Neural crest cell (in vitro differentiated cells): ENCODE results near the gene GALNTL6. TPM values are rescaled to one million over a fixed set of nuclear protein-coding genes. Genes with fewer than 3 reads are reported as not detected.

ENCODE experiments used
- DNase-seq: peaks from one replicate; pipeline ENCODE4 v3.0.0; 2021; ENCODE audit warnings: low read depth, mixed read lengths, low spot score
- H3K27ac Mint-ChIP-seq: one replicate; pipeline ENCODE4 v1.8.0; 2021; ENCODE audit warnings: mild to moderate bottlenecking, mixed read lengths; ENCODE audit not compliant: unreplicated experiment
- H3K27me3 Mint-ChIP-seq: 2 replicates; pipeline ENCODE4 v1.8.0; 2021; ENCODE audit warnings: low read depth, mild to moderate bottlenecking, mixed read lengths
- H3K36me3 Mint-ChIP-seq: 2 replicates; pipeline ENCODE4 v1.8.0; 2021; ENCODE audit warnings: low read depth, mild to moderate bottlenecking, mixed read lengths
- H3K4me1 Mint-ChIP-seq: 2 replicates; pipeline ENCODE4 v1.8.0; 2021; ENCODE audit warnings: mixed read lengths
- H3K4me3 Mint-ChIP-seq: one replicate; pipeline ENCODE4 v1.8.0; 2021; ENCODE audit warnings: mild to moderate bottlenecking, mixed read lengths
- H3K9me3 Mint-ChIP-seq: 2 replicates; pipeline ENCODE4 v1.8.0; 2021; ENCODE audit warnings: mixed read lengths
- total RNA-seq: library from RNA; stranded (reverse); gene quantifications from 2 replicates; pipeline ENCODE4 v1.2.1, GENCODE V29; 2021
- TF ChIP-seq, protein P1 (sequence below): fragments of 200-600 bp; sonication (generic); conservative IDR thresholded peaks from 2 replicates; pipeline ENCODE4 v1.5.0; 2021; ENCODE audit warnings: antibody characterized with exemption, mild to moderate bottlenecking

Gene GALNTL6
- total RNA-seq, 1 donor from 2014 or later, result 0.07 TPM

DNA sequence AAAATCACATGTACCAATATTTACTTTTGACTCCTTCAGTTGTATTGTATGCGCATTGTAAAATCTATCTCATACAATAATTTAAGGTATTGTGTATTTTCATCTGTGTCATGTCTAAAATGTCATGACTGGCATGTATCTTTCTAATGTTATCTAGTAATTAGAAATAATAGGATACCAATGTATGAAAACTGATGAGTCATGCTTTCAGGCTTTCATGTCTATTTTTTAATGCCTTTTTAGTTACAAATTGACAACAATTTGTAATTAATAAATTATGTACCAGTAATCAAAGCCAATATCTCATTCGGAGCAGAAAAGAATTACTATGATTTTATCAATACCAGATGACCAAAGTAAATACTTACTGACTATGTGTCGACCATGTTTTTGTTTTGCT, 107.7 kb downstream of the GALNTL6 start:
- TF ChIP-seq, protein P1, sequence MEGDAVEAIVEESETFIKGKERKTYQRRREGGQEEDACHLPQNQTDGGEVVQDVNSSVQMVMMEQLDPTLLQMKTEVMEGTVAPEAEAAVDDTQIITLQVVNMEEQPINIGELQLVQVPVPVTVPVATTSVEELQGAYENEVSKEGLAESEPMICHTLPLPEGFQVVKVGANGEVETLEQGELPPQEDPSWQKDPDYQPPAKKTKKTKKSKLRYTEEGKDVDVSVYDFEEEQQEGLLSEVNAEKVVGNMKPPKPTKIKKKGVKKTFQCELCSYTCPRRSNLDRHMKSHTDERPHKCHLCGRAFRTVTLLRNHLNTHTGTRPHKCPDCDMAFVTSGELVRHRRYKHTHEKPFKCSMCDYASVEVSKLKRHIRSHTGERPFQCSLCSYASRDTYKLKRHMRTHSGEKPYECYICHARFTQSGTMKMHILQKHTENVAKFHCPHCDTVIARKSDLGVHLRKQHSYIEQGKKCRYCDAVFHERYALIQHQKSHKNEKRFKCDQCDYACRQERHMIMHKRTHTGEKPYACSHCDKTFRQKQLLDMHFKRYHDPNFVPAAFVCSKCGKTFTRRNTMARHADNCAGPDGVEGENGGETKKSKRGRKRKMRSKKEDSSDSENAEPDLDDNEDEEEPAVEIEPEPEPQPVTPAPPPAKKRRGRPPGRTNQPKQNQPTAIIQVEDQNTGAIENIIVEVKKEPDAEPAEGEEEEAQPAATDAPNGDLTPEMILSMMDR, result no peak
- Mint-ChIP-seq H3K9me3 (peaks cover 7% of the 10 kb centered on the region), H3K27ac (no peak overlapping the region), H3K4me3 (no peak overlapping the region), H3K27me3 (no peaks in the 10 kb centered on the region), H3K36me3 (no peaks in the 10 kb centered on the region), H3K4me1 (no peaks in the 10 kb centered on the region)
- no peak for DNase-seq

DNA sequence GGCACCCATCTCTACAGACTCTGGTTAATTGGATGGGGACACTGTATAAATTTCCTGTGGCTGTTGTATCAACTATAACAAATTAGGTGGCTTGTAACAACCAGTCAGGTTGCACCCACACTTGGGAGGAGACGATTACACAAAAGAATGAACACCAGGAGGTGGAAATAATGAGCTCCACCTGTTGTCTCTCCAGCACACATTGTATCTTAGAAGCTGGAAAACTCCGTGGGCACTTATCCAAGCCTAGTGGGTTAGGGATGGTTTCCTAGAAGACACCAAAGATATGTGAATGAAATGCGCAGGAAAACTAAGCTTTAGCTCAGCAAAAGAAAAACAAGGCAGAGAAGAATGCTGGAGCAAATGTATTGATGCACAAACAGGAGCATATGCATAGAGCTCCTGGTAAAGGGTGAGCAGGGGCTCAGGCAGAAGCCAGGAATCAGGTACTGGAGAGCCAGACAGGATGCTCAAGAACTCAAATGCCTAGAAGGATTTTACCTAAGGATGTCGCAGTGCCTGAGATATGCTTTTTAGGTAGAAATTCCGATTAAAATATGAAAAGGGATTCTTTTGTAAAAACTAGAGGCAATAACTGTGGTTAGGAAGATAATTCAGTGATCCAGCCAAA, 111.7 kb downstream of the GALNTL6 start:
- H3K27ac Mint-ChIP-seq, result no peak overlapping the region
- no peak for DNase-seq
- H3K4me3 Mint-ChIP-seq, result no peak overlapping the region

DNA sequence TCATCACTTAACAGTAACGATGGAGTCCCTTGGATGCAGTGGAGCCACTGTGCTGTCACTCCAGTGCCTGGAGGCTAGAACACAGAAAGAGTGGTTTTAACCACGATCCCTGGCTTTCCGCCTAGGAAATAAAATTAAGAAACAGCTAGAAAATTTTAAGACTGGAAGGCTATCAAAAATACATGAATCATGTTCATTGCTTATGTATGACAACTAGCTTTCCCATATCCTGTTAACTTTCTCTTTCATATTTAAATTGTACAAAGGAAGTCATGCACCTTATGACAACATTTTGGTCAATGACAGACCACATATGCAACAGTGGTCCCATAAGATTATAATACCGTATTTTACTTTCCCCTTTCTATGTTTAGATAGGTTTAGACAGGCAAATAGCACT, 115.1 kb downstream of the GALNTL6 start:
- H3K9me3 Mint-ChIP-seq, result no peaks in the 10 kb centered on the region
- TF ChIP-seq, protein P1, result no peak
- DNase-seq, result no peak
- no peaks in the 10 kb centered on the region for H3K36me3 Mint-ChIP-seq
- no peaks in the 10 kb centered on the region for H3K27me3 Mint-ChIP-seq
- H3K4me1 Mint-ChIP-seq, result peaks cover 5% of the 10 kb centered on the region
- no peak overlapping the region for H3K27ac Mint-ChIP-seq
- no peak overlapping the region for H3K4me3 Mint-ChIP-seq

More for the DNA sequence above, 111.7 kb downstream of the GALNTL6 start:
- Mint-ChIP-seq H3K4me1 (peaks cover 5% of the 10 kb centered on the region), H3K9me3 (peaks cover 1% of the 10 kb centered on the region), H3K27me3 (no peaks in the 10 kb centered on the region), H3K36me3 (no peaks in the 10 kb centered on the region)
- TF ChIP-seq, protein P1, result no peak

DNA sequence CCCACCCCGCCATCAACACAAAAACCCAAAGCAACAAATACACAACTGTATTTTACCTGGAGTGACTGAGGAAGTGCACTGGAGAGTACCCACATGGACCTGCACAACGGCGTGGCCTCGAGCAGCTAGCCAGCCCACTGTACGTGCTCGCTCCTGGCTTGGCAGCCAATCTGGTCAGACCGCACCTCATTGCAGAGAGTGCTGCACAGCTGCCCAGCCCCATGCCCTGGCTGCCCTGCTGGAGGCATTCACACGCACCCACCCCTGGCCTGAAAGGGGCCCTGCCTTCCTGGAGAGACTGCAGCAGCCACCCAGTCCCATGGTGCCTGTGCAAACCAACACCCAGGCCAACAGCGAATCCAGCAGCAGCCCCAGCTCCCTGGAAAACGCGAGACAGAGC, 116.3 kb downstream of the GALNTL6 start:
- no peak overlapping the region for H3K27ac Mint-ChIP-seq
- H3K27me3 Mint-ChIP-seq, result no peaks in the 10 kb centered on the region
- no peaks in the 10 kb centered on the region for H3K9me3 Mint-ChIP-seq
- DNase-seq, result no peak
- H3K4me3 Mint-ChIP-seq, result no peak overlapping the region
- peaks cover 5% of the 10 kb centered on the region for H3K4me1 Mint-ChIP-seq
- no peaks in the 10 kb centered on the region for H3K36me3 Mint-ChIP-seq
- TF ChIP-seq, protein P1, result no peak

DNA sequence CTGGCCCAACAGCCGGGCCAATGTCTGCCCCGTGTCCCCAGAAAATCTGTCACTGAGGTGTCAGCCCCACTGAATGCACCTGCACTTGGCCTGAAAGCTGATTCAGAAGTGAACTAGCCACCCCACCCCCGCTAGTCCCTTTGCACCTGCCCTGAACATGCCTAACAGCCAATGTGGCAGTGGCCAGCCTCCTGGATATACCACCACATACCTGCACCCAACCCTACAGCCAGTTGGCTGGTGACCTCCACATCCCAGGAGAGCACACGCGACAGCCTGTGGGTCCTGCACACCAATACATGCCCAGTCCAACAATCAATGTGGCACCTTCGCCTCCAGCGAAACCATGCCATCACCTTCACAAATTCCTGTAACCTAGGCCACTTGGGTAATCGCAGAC, 116.7 kb downstream of the GALNTL6 start:
- no peak overlapping the region for H3K4me3 Mint-ChIP-seq
- no peaks in the 10 kb centered on the region for H3K27me3 Mint-ChIP-seq
- H3K36me3 Mint-ChIP-seq, result no peaks in the 10 kb centered on the region
- TF ChIP-seq, protein P1, result no peak
- peaks cover 5% of the 10 kb centered on the region for H3K4me1 Mint-ChIP-seq
- no peak overlapping the region for H3K27ac Mint-ChIP-seq
- no peak for DNase-seq
- H3K9me3 Mint-ChIP-seq, result no peaks in the 10 kb centered on the region
